Activated B cell treated with CpG ODN at 0.5 μM for 24 hours (primary cell): Measurements from ENCODE around the gene MRPL19. TPM values are rescaled to one million over a fixed set of nuclear protein-coding genes. Genes with fewer than 3 reads are reported as not detected.
"Not testable (repeated sequence)": the region's sequence is repeated elsewhere in the genome, so short reads cannot be mapped to it uniquely, and the experiment has no call there.

Experiments
- ATAC-seq: fragments of 200-7000 bp; cut with Tn5 transposase; one replicate; pipeline ENCODE4 v1.10.0; 2021; ENCODE audit warnings: low read depth, mild to moderate bottlenecking, moderate library complexity
- CTCF ChIA-PET: fragments of 350-600 bp; sonication (Branson Sonifier 250); formaldehyde crosslinking; loops from one replicate; lab custom pipeline; 2021; ENCODE audit warnings: antibody characterized with exemption; lab: Charles Lee
- POLR2A ChIA-PET: fragments of 350-600 bp; sonication (Branson Sonifier 250); formaldehyde crosslinking; loops from one replicate; lab custom pipeline; 2021; ENCODE audit warnings: antibody characterized with exemption; lab: Charles Lee
- DNase-seq: peaks from one replicate; pipeline ENCODE4 v3.0.0; 2022
- H3K27ac Mint-ChIP-seq: one replicate; pipeline ENCODE4 v1.8.0; 2020; ENCODE audit warnings: mixed read lengths
- H3K27me3 Mint-ChIP-seq: one replicate; pipeline ENCODE4 v1.8.0; 2021; ENCODE audit warnings: mixed read lengths
- H3K36me3 Mint-ChIP-seq: one replicate; pipeline ENCODE4 v1.8.0; 2021; ENCODE audit warnings: low read depth, mixed read lengths
- H3K4me1 Mint-ChIP-seq: one replicate; pipeline ENCODE4 v1.8.0; 2021; ENCODE audit warnings: mixed read lengths
- H3K4me3 Mint-ChIP-seq: one replicate; pipeline ENCODE4 v1.8.0; 2020; ENCODE audit warnings: mild to moderate bottlenecking, mixed read lengths
- H3K9me3 Mint-ChIP-seq: one replicate; pipeline ENCODE4 v1.8.0; 2020; ENCODE audit warnings: mixed read lengths
- CTCF ChIP-seq: fragments of 200-600 bp; IDR thresholded peaks from one replicate; pipeline ENCODE4 v1.8.0; 2022; ENCODE audit warnings: antibody characterized with exemption, mild to moderate bottlenecking
- intact Hi-C: fragments of 100-400 bp; cut with micrococcal nuclease; formaldehyde crosslinking; loops from one replicate; pipeline ENCODE4 v1.15.1; 2024
- total RNA-seq: library from RNA; stranded (reverse); gene quantifications from 2 replicates; pipeline ENCODE4 v1.2.3, GENCODE V29; 2022

Gene MRPL19
- total RNA-seq, 1 donor from 2014 or later, result 39.6 TPM

DNA sequence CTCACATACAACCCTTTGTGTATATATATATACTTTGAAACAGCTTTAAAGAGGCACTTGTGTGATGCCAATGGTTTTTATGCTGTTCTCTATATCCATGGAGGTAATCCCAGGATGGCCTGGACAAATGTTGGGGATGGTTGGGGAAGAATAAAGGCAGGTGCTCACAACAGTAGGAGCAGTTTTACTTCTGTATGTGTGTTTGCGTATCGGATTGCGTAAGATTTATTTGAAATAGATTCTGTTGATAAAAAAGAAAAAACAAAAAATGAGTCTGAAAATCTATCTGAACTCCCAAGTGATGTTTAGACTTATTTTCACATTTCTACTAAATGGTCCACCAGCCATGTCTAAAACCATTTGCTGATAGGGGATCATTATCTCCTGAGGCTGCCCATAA lies 29.3 kb downstream of the MRPL19 start:
- Mint-ChIP-seq H3K27ac (no peak overlapping the region), H3K36me3 (peaks cover 39% of the 10 kb centered on the region), H3K4me1 (peaks cover 10% of the 10 kb centered on the region), H3K27me3 (no peaks in the 10 kb centered on the region), H3K9me3 (no peaks in the 10 kb centered on the region), H3K4me3 (no peak overlapping the region)
- TF ChIP-seq CTCF, result no peak
- intact Hi-C loops, result loop anchor here (2.0 kb wide), 1 partner anchor 35 kb away; the partner anchor contains the start of gene GCFC2
- CTCF ChIA-PET, result interaction anchor here (0.7 to 1.5 kb wide), 2 partner anchors 34 to 477 kb away, joined by 4 read pairs; partner anchors contain the start of gene TACR1
- POLR2A ChIA-PET, result no interaction called here
- ATAC-seq (no peak), DNase-seq (no peak)

- Mint-ChIP-seq H3K27me3 (no peaks in the 10 kb centered on the region), H3K27ac (no peak overlapping the region), H3K4me1 (peaks cover 10% of the 10 kb centered on the region), H3K36me3 (peaks cover 39% of the 10 kb centered on the region), H3K4me3 (no peak overlapping the region), H3K9me3 (no peaks in the 10 kb centered on the region)
- ChIA-PET POLR2A (no interaction called here), CTCF (interaction anchor here (0.7 to 1.5 kb wide), 7 partner anchors 8 to 477 kb away, joined by 3 to 5 read pairs (median 4); partner anchors contain the start of genes MRPL19 and TACR1)
- DNase-seq (no peak), ATAC-seq (no peak)
- intact Hi-C loops, result loop anchor here (2.0 kb wide), 1 partner anchor 34 kb away; the partner anchor contains the start of gene GCFC2
- TF ChIP-seq CTCF, result no peak
These were observed 29.9 kb downstream of the MRPL19 start for GRCh38 chr2:75676464-75676863.

- Mint-ChIP-seq H3K36me3 (peaks cover 46% of the 10 kb centered on the region), H3K4me3 (no peak overlapping the region), H3K9me3 (no peaks in the 10 kb centered on the region), H3K27ac (no peak overlapping the region), H3K27me3 (no peaks in the 10 kb centered on the region), H3K4me1 (peaks cover 10% of the 10 kb centered on the region)
- CTCF ChIA-PET, result interaction anchor here (2.0 kb wide), 1 partner anchor 11 kb away, joined by 5 read pairs; no protein-coding TSS in a partner anchor
- no peak for TF ChIP-seq CTCF
- intact Hi-C loops, result no loop called here
- DNase-seq (no peak), ATAC-seq (no peak)
- POLR2A ChIA-PET, result no interaction called here
These were observed 33.0 kb downstream of the MRPL19 start for GRCh38 chr2:75679556-75679955.

DNA sequence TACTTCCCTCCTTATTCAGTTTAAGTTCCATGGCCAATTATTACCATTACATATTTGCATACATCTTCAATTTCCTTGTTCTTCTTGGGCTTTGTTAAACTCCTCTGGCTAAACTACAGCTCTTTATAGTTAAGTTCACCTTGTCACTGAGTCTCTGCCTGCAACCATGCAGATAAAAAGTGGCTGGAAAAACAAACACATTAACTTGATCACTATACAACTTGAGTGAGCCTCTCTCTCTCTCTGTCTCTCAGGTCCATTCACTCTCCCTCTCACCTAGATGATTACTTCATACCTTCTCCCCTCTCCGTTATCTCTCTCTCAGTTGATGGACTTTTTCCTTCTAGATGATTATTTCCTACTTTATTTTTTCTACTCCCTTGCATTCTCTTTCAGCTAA lies 33.8 kb downstream of the MRPL19 start:
- no peak overlapping the region for H3K27ac Mint-ChIP-seq
- ChIA-PET CTCF (no interaction called here), POLR2A (no interaction called here)
- no peak for DNase-seq
- no peaks in the 10 kb centered on the region for H3K9me3 Mint-ChIP-seq
- peaks cover 10% of the 10 kb centered on the region for H3K4me1 Mint-ChIP-seq
- H3K27me3 Mint-ChIP-seq, result no peaks in the 10 kb centered on the region
- intact Hi-C loops, result no loop called here
- no peak for ATAC-seq
- peaks cover 53% of the 10 kb centered on the region for H3K36me3 Mint-ChIP-seq
- no peak overlapping the region for H3K4me3 Mint-ChIP-seq
- TF ChIP-seq CTCF, result no peak

GRCh38 chr2:75683430-75683829 lies 36.8 kb downstream of the MRPL19 start:
- H3K4me3 Mint-ChIP-seq, H3K9me3 Mint-ChIP-seq, CTCF ChIA-PET, ATAC-seq, DNase-seq, H3K27me3 Mint-ChIP-seq, H3K27ac Mint-ChIP-seq, H3K4me1 Mint-ChIP-seq, POLR2A ChIA-PET, intact Hi-C loops: not testable (repeated sequence)
- H3K36me3 Mint-ChIP-seq, result peaks cover 69% of the 10 kb centered on the region

DNA sequence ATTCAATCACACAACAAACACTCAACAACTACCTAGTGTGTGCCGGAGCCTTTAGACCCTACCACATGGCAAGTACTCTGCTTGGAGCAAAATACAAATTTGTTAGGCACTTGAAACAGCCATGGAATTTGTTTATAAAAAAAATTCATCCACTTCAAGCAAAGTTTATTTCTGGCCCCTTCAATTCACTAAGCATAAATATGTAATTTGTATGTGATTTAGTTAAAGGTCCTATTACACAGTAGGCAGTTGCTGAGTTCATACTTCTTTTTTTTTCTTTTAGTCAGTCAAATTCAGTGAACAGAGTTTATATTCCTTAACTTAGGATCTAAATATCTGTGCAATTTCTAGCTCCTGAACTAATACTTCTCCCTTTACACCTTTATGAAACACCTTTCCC lies 41.6 kb downstream of the MRPL19 start:
- ATAC-seq (no peak), DNase-seq (no peak)
- no peak for TF ChIP-seq CTCF
- intact Hi-C loops, result no loop called here
- ChIA-PET CTCF (no interaction called here), POLR2A (no interaction called here)
- H3K4me1 Mint-ChIP-seq, result no peaks in the 10 kb centered on the region
- H3K27ac Mint-ChIP-seq, result no peak overlapping the region
- H3K4me3 Mint-ChIP-seq, result no peak overlapping the region
- peaks cover 73% of the 10 kb centered on the region for H3K36me3 Mint-ChIP-seq
- no peaks in the 10 kb centered on the region for H3K9me3 Mint-ChIP-seq
- H3K27me3 Mint-ChIP-seq, result no peaks in the 10 kb centered on the region
